ENCODE measurements around the gene MCEMP1.
A peak's percentile ranks its signal among the peaks of the same experiment; 100 is the strongest.
"Not testable (repeated sequence)": the region's sequence is repeated elsewhere in the genome, so short reads cannot be mapped to it uniquely, and the experiment has no call there.

MCEMP1 gene

GRCh38 chr19:7643031-7643415 lies 33.9 kb upstream of the MCEMP1 start:
- DNase-seq (ENCODE audit: low read depth) = no peak
- H3K4me3 ChIP-seq (ENCODE audit: low read depth, low read length) = no peak overlapping the region

- DNase-seq (ENCODE audit: low read depth); H3K4me3 ChIP-seq (ENCODE audit: low read depth, low read length): not testable (repeated sequence)
These were observed 33.0 kb upstream of the MCEMP1 start for GRCh38 chr19:7643629-7644549.

GRCh38 chr19:7644550-7644877 lies 32.4 kb upstream of the MCEMP1 start:
- DNase-seq (ENCODE audit: low read depth) = no peak
- no peak overlapping the region for H3K4me3 ChIP-seq (ENCODE audit: low read depth, low read length)

- DNase-seq (ENCODE audit: low read depth) = no peak
- no peak overlapping the region for H3K4me3 ChIP-seq (ENCODE audit: low read depth, low read length)
These were observed 31.7 kb upstream of the MCEMP1 start for GRCh38 chr19:7645163-7645562.

- H3K4me3 ChIP-seq (ENCODE audit: low read depth, low read length) = no peak overlapping the region
These were observed 31.0 kb upstream of the MCEMP1 start for GRCh38 chr19:7645656-7646425.

GRCh38 chr19:7646426-7646700 lies 30.5 kb upstream of the MCEMP1 start:
- no peak for DNase-seq (ENCODE audit: low read depth)
- H3K4me3 ChIP-seq (ENCODE audit: low read depth, low read length) = no peak overlapping the region

More at GRCh38 chr19:7645656-7646425, 31.0 kb upstream of the MCEMP1 start:
- DNase-seq (ENCODE audit: low read depth) = no peak

GRCh38 chr19:7647156-7647555 lies 29.7 kb upstream of the MCEMP1 start:
- H3K4me3 ChIP-seq (ENCODE audit: low read depth, low read length) = no peak overlapping the region
- no peak for DNase-seq (ENCODE audit: low read depth)

GRCh38 chr19:7648265-7649014 lies 28.4 kb upstream of the MCEMP1 start:
- DNase-seq (ENCODE audit: low read depth) = no peak
- no peak overlapping the region for H3K4me3 ChIP-seq (ENCODE audit: low read depth, low read length)

- no peak for DNase-seq (ENCODE audit: low read depth)
- no peak overlapping the region for H3K4me3 ChIP-seq (ENCODE audit: low read depth, low read length)
These were observed 26.7 kb upstream of the MCEMP1 start for GRCh38 chr19:7650148-7650547.

- peak; percentile 68 for DNase-seq (ENCODE audit: low read depth)
- H3K4me3 ChIP-seq (ENCODE audit: low read depth, low read length) = peak overlapping the region; percentile 30
These were observed 24.7 kb upstream of the MCEMP1 start for GRCh38 chr19:7652061-7652641.

- no peak for DNase-seq (ENCODE audit: low read depth)
- H3K4me3 ChIP-seq (ENCODE audit: low read depth, low read length) = no peak overlapping the region
These were observed 22.5 kb upstream of the MCEMP1 start for GRCh38 chr19:7654401-7654800.

GRCh38 chr19:7655581-7655980 lies 21.3 kb upstream of the MCEMP1 start:
- no peak for DNase-seq (ENCODE audit: low read depth)
- no peak overlapping the region for H3K4me3 ChIP-seq (ENCODE audit: low read depth, low read length)

GRCh38 chr19:7657131-7657751 lies 19.6 kb upstream of the MCEMP1 start:
- DNase-seq (ENCODE audit: low read depth) = no peak
- H3K4me3 ChIP-seq (ENCODE audit: low read depth, low read length) = no peak overlapping the region

GRCh38 chr19:7658219-7658686 lies 18.6 kb upstream of the MCEMP1 start:
- no peak overlapping the region for H3K4me3 ChIP-seq (ENCODE audit: low read depth, low read length)
- DNase-seq (ENCODE audit: low read depth) = no peak

- DNase-seq (ENCODE audit: low read depth) = no peak
- H3K4me3 ChIP-seq (ENCODE audit: low read depth, low read length) = no peak overlapping the region
These were observed 14.9 kb upstream of the MCEMP1 start for GRCh38 chr19:7661744-7662538.

- no peak for DNase-seq (ENCODE audit: low read depth)
- H3K4me3 ChIP-seq (ENCODE audit: low read depth, low read length) = no peak overlapping the region
These were observed 14.2 kb upstream of the MCEMP1 start for GRCh38 chr19:7662657-7663056.

GRCh38 chr19:7663706-7664105 lies 13.2 kb upstream of the MCEMP1 start:
- no peak for DNase-seq (ENCODE audit: low read depth)

GRCh38 chr19:7665076-7665475 lies 11.8 kb upstream of the MCEMP1 start:
- no peak overlapping the region for H3K4me3 ChIP-seq (ENCODE audit: low read depth, low read length)
- DNase-seq (ENCODE audit: low read depth) = peak; percentile 37

More at GRCh38 chr19:7663706-7664105, 13.2 kb upstream of the MCEMP1 start:
- H3K4me3 ChIP-seq (ENCODE audit: low read depth, low read length) = no peak overlapping the region

GRCh38 chr19:7668842-7669241 lies 8.0 kb upstream of the MCEMP1 start, which contains the start of gene RETN:
RETN (plus strand) TSS chr19:7669049; CDS start chr19:7669327, 278 bp downstream.
- no peak for DNase-seq (ENCODE audit: low read depth)
- no peak within 1 kb of the TSS for H3K4me3 ChIP-seq (ENCODE audit: low read depth, low read length)
